ENCODE measurements around the gene ARHGAP42.

Gene ARHGAP42

DNA sequence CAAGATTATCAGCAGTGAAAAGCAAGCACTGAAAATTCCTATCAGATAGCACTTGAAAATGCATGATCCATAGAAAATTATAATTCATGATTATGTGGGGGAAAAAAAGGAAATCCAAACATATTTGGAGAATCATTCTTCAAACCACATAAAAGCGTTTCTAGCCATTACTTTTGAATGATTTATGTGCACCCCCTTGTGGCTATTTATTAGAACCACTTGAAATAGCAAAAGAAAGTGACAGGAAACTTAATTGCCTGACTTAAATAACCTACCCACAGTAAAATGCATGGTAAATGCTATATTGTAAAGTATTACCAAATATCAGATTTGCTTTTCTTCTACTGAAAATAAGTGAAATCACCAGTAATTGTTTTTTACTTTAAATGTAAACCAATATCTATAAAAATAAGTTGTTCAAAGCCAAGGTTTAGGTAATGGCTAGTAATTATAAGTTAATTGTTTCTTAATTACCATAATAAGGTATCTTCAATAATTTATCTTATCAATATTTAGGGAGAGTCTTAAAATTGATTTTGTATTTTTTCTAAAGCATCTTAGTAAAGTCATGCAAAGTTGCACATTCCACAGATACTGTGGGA, 168.5 kb downstream of the ARHGAP42 start:
- TF ChIP-seq EZH2phosphoT487 (conservative IDR thresholded peaks at IDR 0.05; ENCODE audit: low read length), result no peak
- TF ChIP-seq, protein P1, sequence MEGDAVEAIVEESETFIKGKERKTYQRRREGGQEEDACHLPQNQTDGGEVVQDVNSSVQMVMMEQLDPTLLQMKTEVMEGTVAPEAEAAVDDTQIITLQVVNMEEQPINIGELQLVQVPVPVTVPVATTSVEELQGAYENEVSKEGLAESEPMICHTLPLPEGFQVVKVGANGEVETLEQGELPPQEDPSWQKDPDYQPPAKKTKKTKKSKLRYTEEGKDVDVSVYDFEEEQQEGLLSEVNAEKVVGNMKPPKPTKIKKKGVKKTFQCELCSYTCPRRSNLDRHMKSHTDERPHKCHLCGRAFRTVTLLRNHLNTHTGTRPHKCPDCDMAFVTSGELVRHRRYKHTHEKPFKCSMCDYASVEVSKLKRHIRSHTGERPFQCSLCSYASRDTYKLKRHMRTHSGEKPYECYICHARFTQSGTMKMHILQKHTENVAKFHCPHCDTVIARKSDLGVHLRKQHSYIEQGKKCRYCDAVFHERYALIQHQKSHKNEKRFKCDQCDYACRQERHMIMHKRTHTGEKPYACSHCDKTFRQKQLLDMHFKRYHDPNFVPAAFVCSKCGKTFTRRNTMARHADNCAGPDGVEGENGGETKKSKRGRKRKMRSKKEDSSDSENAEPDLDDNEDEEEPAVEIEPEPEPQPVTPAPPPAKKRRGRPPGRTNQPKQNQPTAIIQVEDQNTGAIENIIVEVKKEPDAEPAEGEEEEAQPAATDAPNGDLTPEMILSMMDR (IDR thresholded peaks at IDR 0.05; ENCODE audit: insufficient read depth, low read length, poor library complexity, severe bottlenecking), result peak; percentile 43
- H3K9ac ChIP-seq (ENCODE audit: low read length), result no peak overlapping the region

DNA sequence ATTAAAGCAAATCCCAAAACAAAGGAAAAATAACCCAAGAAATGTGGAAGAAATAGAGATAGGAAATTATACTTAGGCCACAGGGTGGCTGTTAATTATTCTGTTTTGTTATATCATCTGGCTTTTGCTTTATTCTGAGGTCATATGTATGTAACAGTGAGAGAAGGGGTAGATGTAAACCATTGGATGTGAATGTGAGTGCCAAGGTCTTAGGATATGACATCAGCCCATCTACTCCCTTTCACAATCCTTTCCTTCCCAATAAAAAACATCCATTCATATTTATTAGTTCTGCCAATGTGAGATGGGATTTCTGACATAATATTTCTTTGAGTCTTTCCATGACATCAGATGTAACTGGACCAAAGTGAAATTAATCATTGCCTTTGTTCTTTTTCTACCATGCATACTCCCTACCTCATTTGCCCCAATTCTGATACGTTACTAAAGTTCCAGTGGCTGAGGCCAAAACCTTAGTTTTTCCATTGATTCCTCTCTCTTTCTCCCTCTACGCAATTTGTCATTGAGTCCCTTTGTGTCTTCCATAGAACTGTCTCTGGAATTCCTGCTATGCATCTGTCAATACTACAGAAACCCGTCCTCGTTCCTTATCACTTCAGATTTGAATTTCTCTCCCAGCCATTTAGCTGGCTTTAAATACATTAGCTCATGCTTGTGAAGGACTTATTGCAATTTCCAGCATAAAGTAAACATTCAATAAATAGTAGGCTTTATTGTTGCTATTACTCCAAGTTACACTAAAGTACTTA, 170.3 kb downstream of the ARHGAP42 start:
- Histone ChIP-seq H3K79me2 (ENCODE audit: insufficient read depth, low read length) (no peaks in the 10 kb centered on the region), H4K20me1 (ENCODE audit: low read depth, low read length) (no peaks in the 10 kb centered on the region), H3K4me3 (ENCODE audit: insufficient read depth, low read length, poor library complexity, severe bottlenecking) (no peak overlapping the region), H3K27ac (ENCODE audit: low read depth, low read length) (no peak overlapping the region), H3K36me3 (ENCODE audit: low read length) (no peaks in the 10 kb centered on the region), H3F3A (ENCODE audit: insufficient read depth) (no peaks in the 10 kb centered on the region), H3K9ac (ENCODE audit: low read length) (no peak overlapping the region), H3K9me3 (ENCODE audit: insufficient read depth, low read length) (no peaks in the 10 kb centered on the region), H3K4me2 (ENCODE audit: low read depth, low read length, poor library complexity, severe bottlenecking) (no peak overlapping the region), H2AFZ (ENCODE audit: low read depth, low read length, severe bottlenecking) (no peak overlapping the region), H3K9me2 (replicated peaks; ENCODE audit: insufficient read depth, low read length) (no peaks in the 10 kb centered on the region), H3K27me3 (ENCODE audit: low read length) (no peaks in the 10 kb centered on the region)
- TF ChIP-seq EZH2phosphoT487 (conservative IDR thresholded peaks at IDR 0.05; ENCODE audit: low read length), result no peak
- TF ChIP-seq, protein P1 (IDR thresholded peaks at IDR 0.05; ENCODE audit: insufficient read depth, low read length, poor library complexity, severe bottlenecking), result no peak

More for the DNA sequence above, 168.5 kb downstream of the ARHGAP42 start:
- H3K27me3 ChIP-seq (ENCODE audit: low read length), result no peaks in the 10 kb centered on the region
- no peak overlapping the region for H3K4me2 ChIP-seq (ENCODE audit: low read depth, low read length, poor library complexity, severe bottlenecking)
- no peaks in the 10 kb centered on the region for H3K36me3 ChIP-seq (ENCODE audit: low read length)
- H4K20me1 ChIP-seq (ENCODE audit: low read depth, low read length), result no peaks in the 10 kb centered on the region
- no peak overlapping the region for H2AFZ ChIP-seq (ENCODE audit: low read depth, low read length, severe bottlenecking)
- no peak overlapping the region for H3K27ac ChIP-seq (ENCODE audit: low read depth, low read length)
- H3K4me3 ChIP-seq (ENCODE audit: insufficient read depth, low read length, poor library complexity, severe bottlenecking), result no peak overlapping the region
- H3K79me2 ChIP-seq (ENCODE audit: insufficient read depth, low read length), result no peaks in the 10 kb centered on the region
- H3K9me2 ChIP-seq (replicated peaks; ENCODE audit: insufficient read depth, low read length), result no peaks in the 10 kb centered on the region
- no peaks in the 10 kb centered on the region for H3K9me3 ChIP-seq (ENCODE audit: insufficient read depth, low read length)
- no peaks in the 10 kb centered on the region for H3F3A ChIP-seq (ENCODE audit: insufficient read depth)

DNA sequence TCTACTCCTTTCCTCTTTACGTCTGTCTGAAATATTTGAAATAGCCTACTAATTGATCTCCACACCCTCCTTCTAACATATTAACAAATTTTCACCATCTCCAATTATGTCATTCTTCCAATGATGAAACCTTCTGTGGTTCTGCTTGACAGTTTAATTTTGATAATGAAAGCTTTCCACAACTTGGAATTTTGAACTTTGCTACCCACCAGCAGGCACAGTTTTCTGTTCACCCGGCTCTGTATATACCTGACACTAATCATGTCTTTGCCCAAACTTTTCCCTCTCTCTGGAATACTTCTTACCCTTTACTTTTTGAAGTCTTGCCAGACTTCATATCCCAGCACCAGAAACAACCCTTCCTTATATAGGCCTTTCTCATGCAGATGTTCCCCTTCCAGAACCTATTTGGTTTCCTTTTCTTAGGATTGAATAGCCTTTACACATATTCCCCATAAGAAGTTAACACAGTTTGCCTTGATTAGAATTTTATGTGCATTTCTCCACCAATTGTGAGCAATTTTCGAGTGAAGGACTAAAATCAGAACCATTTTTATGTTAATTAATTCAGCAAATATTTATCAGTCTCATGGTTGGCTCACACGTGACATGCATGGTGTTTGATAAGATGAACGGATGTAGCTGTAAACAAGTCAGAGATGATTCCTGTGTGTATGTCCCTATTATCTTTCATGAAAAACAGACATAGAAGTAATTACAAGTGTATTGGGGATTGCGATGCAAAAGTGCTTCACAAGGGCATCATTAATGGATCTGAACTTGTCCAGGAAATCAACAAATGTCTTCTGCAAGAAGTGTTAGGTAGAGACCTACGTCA, 173.4 kb downstream of the ARHGAP42 start:
- TF ChIP-seq, protein P1 (IDR thresholded peaks at IDR 0.05; ENCODE audit: insufficient read depth, low read length, poor library complexity, severe bottlenecking), result no peak
- Histone ChIP-seq H3K9me3 (ENCODE audit: insufficient read depth, low read length) (no peaks in the 10 kb centered on the region), H4K20me1 (ENCODE audit: low read depth, low read length) (no peaks in the 10 kb centered on the region), H3K4me3 (ENCODE audit: insufficient read depth, low read length, poor library complexity, severe bottlenecking) (no peak overlapping the region), H3K9ac (ENCODE audit: low read length) (no peak overlapping the region), H3K4me2 (ENCODE audit: low read depth, low read length, poor library complexity, severe bottlenecking) (no peak overlapping the region), H3K27ac (ENCODE audit: low read depth, low read length) (no peak overlapping the region), H2AFZ (ENCODE audit: low read depth, low read length, severe bottlenecking) (no peak overlapping the region), H3K9me2 (replicated peaks; ENCODE audit: insufficient read depth, low read length) (no peaks in the 10 kb centered on the region), H3F3A (ENCODE audit: insufficient read depth) (no peaks in the 10 kb centered on the region), H3K79me2 (ENCODE audit: insufficient read depth, low read length) (no peaks in the 10 kb centered on the region), H3K27me3 (ENCODE audit: low read length) (no peaks in the 10 kb centered on the region), H3K36me3 (ENCODE audit: low read length) (no peaks in the 10 kb centered on the region)

Measured in SU-DHL-6 (cell line).